NCI-H526 treated with DMSO at 0.1 percent for 48 hours (cell line): ENCODE measurements around the gene MCOLN3.
"Not testable (repeated sequence)": the region's sequence is repeated elsewhere in the genome, so short reads cannot be mapped to it uniquely, and the experiment has no call there.

ENCODE experiments used
- DNase-seq: peaks from one replicate; lab custom pipeline; 2025; lab: John Stamatoyannopoulos, UW

Gene MCOLN3

DNA sequence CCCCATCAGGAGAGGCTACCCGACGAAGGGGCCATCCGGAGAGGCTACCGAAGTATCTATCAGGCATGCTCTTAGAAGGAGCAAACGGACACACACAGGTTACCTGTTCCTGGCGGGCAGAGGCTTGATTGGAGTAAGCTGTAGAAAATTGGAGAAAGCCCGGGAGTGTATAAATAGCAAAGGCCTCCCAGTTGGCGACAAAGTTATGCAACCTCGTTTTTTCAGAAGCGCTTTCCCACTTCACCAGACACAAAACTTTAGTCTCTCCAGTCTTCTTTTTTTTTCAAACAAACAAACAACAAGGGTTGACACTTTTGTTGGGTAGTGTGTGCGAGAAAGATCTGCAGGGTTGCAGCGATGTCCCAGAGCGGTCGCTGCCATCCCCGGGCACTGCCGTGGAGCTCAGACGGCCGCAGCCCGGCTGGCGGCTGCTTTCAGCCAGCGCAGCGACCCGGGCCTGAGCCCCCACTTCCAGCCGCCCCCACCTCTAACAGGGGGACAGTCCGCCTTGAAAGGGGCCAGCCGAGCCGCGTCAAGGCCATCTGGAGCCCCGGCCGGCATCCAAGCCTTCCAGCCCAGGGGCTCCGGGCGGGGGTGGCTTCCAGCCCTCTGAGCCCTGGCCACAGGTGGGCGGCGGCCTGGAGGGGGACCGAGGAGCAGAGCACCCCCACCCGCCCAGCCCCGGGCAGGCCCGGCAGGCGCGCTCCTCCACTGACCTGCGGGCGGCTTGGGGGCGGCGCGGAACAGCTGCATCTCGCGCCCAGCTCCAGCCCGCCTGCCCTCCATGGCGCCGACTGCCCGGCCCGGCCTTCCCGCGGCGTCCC lies 616 bp downstream of the MCOLN3 start:
- DNase-seq: peak; percentile 5

DNA sequence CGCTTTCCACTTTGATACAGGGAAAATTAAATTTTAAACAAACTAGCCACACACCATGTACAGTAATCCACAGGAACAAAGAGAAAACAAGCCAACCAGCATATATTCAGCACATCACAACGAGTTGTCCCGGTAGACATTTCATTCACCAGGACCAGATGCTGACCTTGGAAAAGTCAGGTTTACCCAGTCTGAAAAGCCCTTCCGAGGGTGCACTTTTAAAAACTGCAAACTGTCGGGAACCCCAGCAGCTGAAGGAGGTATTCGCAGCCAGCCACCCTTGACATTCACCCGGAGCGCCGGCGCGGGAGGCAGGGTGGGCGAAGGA lies 1.2 kb downstream of the MCOLN3 start:
- DNase-seq: no peak

DNA sequence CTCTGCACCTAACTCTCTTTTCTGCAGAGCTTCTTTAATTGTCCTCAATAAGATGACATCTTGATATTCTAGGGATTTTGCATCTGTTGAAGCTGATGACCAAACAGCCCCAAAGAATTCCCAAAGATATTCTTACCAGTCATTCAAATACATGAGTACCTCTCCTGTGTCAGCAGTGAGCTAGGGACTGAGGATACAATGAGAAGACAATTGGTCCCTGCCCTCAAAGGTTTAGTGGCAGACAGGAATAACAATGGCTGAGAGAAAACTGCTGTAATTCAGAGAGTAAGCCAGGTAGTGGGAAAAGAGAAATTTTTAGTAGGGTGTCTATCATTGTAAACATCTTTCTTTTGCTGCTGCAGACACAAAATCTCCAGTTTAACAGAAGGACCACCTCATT lies 5.9 kb downstream of the MCOLN3 start:
- no peak for DNase-seq

DNA sequence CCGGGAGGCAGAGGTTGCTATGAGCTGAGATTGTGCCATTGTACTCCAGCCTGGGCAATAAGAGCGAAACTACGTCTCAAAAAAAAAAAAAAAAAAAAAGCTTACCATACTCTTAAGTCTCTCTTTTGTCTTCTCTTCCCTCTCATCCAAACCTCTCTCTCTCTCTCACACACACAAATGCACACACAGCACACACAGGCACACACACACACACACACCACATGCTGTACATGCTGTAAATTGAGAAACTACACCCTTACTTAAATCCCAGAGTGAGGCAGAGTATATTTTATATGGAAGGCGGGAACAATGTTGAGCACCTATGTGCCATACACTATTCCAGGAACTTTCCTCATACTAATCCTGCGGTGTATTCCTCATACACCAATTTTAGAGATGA lies 6.5 kb downstream of the MCOLN3 start:
- no peak for DNase-seq

DNA sequence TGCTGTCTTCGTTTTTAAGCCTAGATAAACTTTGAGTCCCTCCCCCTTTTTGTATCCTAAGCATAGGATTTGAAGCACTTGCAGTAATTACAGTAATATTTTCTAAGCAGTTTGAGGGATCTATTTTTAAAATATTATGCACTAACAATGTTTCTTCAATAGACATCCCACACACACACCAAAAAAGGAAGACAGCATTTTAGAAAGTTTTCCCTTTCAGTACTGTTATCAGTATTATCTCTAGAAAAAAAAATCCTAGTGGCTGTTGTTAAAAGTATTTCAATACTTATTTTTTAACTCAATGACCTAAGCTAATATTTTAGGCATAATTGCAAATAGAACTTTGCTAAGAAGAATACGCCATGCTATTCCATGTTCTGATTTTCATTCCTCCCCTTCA lies 15.1 kb downstream of the MCOLN3 start:
- no peak for DNase-seq

DNA sequence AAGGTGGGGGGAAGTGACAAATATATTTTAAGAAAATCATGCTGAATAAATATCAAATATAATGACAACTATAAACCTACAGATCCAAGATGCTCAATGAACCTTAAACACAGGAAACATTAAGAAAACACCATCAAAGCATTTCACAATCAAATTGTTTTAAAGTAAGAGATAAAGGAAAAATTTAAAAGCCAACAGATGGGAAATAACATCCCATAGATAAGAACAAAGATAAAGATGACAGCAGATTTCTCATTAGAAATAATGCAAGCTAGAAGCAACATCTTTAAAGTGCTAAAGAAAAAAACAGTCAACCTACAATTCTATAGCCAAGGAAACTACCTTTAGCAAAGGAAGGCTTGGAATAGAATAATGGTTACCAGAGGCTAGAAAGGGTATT lies 17.8 kb downstream of the MCOLN3 start:
- DNase-seq: no peak

DNA sequence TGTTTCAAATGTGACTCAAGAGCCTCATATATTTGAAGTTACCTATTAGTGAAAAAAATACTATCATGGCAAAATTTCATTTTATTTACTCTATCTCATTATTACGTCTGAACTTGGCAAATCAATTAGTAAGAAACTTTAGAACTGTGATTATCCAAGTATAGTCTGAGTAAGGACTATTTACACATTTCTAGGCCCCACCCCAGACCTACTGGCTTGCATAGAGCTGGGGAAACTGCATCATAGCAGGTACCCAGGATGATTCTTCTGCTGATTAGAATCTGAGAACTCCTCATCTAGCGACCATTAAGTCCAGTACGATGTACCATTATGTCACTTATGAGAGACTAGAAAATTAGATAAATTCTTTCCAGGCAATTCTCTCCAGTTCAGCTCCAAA lies 20.1 kb downstream of the MCOLN3 start:
- DNase-seq: no peak

DNA sequence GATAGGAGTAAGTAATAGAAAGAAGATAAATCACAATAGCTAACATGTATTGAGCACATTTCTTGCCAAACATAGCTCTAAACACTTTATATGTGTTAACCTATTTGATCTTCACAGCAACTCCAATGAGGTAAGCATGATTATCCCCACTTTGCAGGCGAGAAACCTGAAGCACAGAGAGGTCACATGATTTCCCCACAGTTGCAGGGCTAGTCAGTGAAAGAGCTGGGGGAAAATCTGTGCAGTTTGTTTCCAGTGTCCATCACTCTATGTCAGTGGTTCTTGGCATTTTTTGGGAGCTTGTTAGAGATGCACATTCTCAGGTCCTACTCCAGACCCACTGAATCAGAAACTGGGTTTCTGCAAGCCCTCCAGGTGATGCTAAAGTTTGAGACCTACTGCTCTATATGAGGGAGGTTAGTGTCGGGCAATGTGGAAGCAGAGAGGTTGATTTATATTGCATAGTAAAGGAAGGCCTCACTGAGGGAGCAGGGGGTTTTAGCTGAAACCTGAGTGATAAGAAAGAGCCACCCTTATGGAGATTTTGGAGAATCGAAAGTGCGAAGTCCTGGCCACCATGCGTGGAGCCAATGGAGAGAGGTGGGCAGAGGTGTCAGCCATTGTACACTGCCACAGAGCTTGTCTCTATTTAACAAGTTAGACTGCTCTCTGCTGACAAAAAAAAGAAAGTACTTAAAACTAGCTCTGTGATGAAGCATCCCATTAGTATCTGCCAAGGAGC lies 20.9 kb downstream of the MCOLN3 start:
- DNase-seq: no peak

DNA sequence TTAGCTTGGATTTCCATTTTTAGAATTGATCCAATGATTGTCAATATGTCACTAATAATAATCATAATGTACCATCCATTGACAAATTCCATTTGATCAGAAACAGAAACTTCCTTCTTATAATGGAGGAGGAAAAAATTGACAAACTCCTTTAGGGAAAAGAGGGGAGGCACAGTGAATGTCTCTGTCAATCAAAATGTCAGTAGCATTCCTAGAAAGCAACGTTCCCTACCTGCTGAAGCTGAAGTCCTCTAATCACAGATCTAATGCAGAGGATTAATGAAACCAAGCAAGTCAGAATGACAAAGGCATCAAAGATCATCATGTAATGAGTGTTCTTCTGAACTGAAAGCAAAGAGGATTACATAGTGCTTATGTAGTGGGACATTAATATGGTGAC lies 22.4 kb downstream of the MCOLN3 start:
- DNase-seq: no peak

DNA sequence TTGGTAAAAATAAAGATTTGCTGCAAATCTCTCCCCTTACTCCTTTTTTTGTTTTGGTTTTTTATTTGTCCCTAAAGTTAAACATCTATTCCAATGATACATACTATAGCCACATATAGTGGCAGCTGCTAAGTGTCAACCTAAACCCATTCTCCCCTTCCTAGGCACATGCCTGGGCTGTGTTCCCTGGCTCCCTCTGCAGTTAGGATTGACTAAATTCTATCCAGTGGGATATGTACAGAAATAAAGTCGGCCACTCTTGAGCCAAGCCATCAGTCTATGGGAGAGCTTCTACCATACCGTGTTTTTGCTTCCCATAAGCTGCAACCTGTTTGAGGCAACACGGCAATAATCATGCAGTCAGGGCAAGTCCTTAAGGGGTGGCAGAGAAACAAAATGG lies 23.6 kb downstream of the MCOLN3 start:
- DNase-seq: no peak

DNA sequence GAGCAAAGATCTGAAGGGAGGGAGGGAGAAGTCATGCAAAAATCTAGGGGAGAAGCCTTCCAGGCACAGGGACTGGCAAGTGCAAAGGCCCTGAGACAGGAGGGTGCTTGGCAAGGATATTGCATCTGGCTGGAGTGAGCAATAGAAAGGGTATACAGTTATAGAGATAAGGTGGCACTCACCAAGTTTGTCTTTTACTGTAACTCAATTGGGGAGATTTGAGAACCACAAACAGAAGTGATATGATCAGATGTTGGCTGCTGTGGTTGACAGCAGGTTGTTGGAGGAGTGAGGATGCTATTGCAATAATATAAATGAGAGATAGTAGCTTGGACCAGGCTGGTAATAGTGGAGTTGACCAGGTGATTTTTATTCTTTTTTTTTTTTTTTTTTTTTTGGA lies 25.6 kb downstream of the MCOLN3 start:
- no peak for DNase-seq

DNA sequence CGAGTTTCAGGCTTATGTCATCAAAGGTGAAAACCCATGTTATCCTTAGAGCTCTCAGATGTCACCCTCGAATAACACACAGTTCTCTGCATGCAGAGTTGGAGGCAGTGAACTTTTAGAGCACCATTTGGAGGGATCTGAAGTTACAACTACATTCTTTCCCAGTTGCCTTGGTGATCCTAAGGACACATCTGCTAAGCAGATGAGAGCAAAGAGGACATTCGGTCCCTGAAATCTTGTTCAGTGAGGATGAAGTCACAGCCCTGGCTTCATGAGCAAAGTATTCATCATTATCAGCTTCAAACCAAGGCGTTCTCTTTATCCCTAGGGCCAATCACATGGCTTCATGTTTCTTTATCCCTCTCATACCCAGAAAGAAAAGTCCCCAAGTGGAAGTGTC lies 28.3 kb downstream of the MCOLN3 start:
- DNase-seq: no peak

DNA sequence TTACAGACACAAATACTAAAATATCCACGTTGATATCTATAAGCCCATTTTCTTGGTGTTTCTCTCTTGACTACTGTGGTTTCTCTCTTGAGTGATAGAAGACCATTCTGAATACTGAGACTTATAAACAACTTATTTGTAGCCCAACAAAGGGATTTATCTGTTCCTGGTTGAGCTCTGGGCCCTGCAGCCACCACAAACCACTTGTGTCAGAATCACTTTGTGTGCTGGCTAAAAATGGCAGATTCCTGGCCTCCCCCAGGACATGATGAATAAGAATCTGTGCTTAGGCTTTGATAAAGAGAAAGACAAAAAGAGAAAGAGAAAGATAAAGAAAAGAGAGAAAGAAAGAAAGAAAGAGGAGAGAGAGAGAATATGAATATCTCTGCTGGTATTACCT lies 32.5 kb downstream of the MCOLN3 start:
- no peak for DNase-seq

DNA sequence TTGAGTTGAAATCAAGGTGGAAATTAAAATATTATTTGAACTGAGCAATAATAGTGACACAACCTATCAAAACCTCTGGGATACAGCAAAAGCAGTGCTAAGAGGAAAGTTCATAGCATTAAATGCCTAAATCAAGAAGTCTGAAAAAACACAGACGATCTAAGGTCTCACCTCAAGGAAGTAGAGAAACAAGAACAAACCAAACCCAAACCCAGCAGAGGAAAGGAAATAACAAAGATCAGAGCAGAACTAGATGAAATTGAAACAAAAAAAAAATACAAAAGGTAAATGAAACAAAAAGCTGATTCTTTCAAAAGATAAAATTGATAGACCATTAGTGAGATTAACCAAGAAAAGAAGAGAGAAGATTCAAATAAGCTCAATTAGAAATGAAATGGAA lies 42.7 kb downstream of the MCOLN3 start:
- DNase-seq: not testable (repeated sequence)

DNA sequence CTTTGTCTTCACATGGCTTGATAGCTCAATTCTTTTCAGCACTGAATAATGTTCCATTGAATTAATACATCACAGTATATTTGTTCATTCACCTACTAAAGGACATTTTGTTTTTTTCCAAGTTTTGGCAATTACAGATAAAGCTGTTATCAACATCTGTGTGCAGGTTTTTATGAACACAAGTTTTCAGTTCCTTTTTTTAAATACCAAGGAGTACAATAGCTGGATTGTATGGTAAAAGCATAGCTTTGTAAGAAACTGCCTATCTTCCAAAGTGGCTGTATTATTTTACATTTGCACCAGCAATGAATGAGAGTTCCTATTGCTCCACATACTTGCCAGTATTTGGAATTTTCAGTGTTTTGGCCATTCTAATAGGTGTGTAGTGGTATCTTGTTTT lies 46.6 kb downstream of the MCOLN3 start:
- no peak for DNase-seq

DNA sequence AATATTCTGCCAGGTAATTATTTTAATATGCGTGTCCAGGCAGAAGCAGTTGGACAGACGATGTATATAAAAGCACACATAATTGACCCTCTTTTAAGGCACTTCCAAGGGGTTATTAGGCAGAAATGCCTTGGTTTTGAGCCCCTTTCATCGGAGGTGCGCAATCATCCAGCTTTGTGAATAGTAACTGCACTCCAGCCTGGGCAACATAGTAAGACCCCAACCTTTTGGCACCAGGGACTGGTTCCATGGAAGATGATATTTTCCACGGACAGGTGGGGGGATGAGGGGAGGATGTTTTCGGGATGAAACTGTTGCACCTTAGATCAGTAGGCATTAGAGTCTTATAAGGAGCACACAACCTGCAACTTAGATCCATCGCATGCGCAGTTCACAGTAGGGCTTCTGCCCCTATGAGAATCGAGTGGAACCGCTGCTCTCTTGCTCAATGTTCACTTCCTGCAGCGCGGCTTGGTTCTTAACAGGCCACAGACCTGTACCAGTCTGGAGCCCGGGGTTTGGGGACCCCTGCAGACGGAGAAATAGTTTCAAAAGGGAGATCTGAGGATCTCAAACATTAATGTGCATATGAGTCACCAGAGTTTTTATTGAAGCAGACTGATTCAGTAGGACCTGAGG lies 49.5 kb downstream of the MCOLN3 start:
- DNase-seq: no peak

DNA sequence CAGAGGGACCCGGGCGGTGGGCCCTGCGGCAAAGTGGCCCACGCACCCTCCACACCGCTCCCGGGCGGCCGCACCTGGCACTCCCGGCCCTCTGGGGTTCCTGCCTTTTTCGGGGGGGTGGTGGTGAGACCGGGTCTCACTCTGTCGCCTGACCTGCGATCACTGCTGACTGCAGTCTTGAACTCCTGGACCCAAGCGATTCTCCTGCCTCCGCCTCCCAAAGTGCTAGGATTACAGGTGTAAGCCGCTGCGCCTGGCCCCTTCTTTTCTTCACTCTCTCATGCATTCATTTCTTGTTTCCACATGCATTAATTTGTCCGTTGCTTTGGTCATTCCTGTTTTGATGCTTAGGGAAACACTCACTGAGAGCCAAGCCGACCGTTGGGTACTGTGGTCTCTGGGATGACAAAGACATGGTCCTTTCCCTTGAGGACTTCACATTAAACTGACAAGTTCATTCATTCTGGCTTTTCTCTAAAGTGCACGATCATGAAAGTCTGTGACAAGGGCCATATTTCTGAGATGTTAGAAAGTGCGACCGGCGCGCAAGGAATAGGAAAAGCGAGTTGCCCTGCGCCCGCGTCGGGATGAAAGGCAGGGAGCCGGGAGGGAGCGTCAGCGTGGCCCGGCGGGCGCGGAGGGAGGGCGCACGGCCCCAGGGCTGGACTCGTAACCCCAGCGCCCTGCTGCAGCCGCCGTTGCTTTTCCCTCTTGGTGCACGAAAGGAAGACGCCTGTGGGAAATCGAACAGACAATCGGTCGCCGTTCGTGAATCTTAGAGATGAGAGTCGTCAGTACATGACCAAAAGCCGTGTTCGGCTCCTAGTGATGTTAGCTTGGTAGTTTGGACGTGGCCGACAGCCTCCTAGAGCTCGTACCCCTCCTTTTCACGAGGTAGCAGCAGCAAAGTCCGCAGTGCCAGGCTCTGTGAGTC lies 50.4 kb downstream of the MCOLN3 start:
- peak; percentile 31 for DNase-seq

DNA sequence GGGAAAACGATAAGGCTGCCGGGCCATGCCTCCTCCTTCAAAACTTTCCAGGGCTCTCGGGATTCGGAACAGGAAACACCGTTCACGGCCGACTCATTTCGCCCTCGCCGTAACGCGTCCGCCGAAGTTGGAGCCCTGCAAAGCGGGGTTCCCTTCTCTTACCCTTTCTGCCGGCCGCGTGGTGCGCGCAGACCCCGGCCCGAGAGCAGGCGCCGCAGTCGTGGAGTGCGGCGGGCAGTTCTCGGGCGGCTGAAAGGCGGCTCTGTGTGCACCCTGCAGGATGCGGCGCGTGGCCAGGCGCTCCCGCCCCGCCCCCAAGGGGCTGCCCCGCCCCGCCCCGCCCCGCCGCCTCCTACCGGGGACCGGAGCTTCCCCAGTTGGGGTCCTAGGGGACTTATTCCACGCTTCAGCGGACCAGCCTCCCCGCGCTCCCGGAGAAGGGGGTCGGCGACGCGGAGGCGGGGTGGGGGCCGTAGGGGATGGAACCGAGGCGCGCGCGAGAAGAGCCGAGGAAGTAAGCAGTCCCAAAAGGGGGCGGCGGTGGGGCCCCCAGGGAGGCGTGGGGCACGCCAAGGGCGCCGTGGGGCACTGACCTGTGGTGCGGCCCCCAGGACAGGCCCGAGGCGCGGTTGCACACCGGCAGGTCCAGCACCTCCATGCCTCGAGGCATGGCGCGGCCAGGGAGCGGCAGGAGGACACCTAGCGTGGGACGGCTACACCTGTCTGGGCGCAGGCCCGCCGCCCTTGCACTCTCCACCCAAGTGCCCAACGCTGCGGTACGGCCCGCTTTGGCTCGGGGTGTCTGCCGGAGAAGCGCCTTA lies 51.2 kb downstream of the MCOLN3 start, which contains the start of gene MCOLN2:
MCOLN2 (minus strand) TSS at position 268 of the 821 bp plus-strand sequence; CDS start at position 27, 241 bp downstream.
- DNase-seq: peak; percentile 60

DNA sequence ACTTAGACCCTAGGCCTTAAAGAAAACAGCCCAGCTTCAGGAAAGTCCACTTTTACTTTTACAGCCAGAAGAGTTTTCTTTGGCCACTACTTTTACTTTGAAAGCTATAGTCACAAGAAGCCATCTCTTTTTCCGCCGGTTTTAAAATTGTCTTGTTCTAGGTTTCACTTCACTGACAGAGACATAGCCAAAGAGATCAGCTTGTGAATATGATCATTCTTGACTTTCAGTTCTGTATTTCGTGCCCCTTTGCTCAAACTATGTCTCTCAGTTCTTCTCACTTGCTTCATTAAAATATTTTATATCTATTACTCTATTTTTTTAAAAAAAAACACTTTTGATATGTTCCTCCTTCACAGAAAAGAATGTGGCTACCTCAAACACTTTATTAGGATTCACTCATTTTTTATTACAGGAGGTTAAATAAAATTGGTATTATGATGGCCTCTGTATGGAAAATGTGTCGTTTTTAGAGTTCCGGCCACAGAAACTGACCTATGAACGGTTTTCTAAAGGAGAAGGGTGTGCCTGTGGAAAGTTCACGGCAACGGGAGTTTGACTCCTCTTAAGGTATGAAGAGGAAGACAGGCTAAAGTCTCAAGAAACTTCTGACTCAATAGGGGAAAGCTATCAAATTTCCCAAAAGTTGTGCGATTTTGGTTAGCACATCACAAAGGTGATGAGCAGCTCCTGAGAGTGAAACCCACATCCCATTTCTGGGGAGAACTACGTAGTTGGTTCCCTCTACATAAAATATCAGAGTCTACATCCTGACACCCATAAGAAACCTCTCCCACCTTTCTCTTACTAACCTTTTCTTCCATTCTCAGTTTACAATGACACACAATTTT lies 52.6 kb downstream of the MCOLN3 start:
- peak; percentile 42 for DNase-seq
